Endothelial cell of umbilical vein (primary cell): ENCODE results near the gene SCGB1C1.

Source experiments
- CTCF ChIP-seq, 2 donors: IDR thresholded peaks; 1 replicate in 1 of 2; 2 replicates in 1 of 2; pipeline ENCODE4 v1.5.1; 2011; ENCODE audit warnings: low read length in 2 of 2, mild to moderate bottlenecking in 2 of 2, moderate library complexity in 2 of 2, control low read depth in 1 of 2, inconsistent platforms in 1 of 2, low read depth in 1 of 2; ENCODE audit not compliant: insufficient read depth in 1 of 2; ENCODE audit errors: extremely low read depth in 1 of 2
- EZH2 ChIP-seq: IDR thresholded peaks from 2 replicates; pipeline ENCODE4 v1.6.1; 2012; ENCODE audit warnings: borderline replicate concordance, low read depth, mild to moderate bottlenecking, moderate library complexity, low read length, inconsistent platforms; ENCODE audit not compliant: severe bottlenecking
- POLR2A ChIP-seq: IDR thresholded peaks from 2 replicates; pipeline ENCODE4 v1.6.1; 2012; ENCODE audit warnings: low read depth, mild to moderate bottlenecking, control low read depth, low read length

GRCh38 chr11:197741-198235 is 4.9 kb downstream of the SCGB1C1 start:
- TF ChIP-seq CTCF (IDR thresholded peaks at IDR 0.05; ENCODE audit: extremely low read depth in 1 of 2, insufficient read depth in 1 of 2, low read depth in 1 of 2, low read length in 2 of 2) = no peak
- no peak for TF ChIP-seq EZH2
- TF ChIP-seq POLR2A = no peak
